Glutamatergic neuron (in vitro differentiated cells): Measurements from ENCODE around the gene ITGBL1. TPM values are rescaled to one million over a fixed set of nuclear protein-coding genes. Genes with fewer than 3 reads are reported as not detected.

ENCODE experiments used
- DNase-seq: peaks from one replicate; pipeline ENCODE4 v3.0.0; 2022
- H3K27ac Mint-ChIP-seq: one replicate; pipeline ENCODE4 v1.8.0; 2020; ENCODE audit warnings: mild to moderate bottlenecking, mixed read lengths, inconsistent platforms; ENCODE audit not compliant: unreplicated experiment
- H3K27me3 Mint-ChIP-seq: one replicate; pipeline ENCODE4 v1.8.0; 2020; ENCODE audit warnings: mild to moderate bottlenecking, moderate library complexity, mixed read lengths, inconsistent platforms; ENCODE audit not compliant: unreplicated experiment
- H3K36me3 Mint-ChIP-seq: one replicate; pipeline ENCODE4 v1.8.0; 2020; ENCODE audit warnings: mild to moderate bottlenecking, mixed read lengths, inconsistent platforms; ENCODE audit not compliant: unreplicated experiment
- H3K4me1 Mint-ChIP-seq: one replicate; pipeline ENCODE4 v1.8.0; 2020; ENCODE audit warnings: mild to moderate bottlenecking, low read depth, mixed read lengths, inconsistent platforms; ENCODE audit not compliant: unreplicated experiment
- H3K4me3 Mint-ChIP-seq: one replicate; pipeline ENCODE4 v1.8.0; 2020; ENCODE audit warnings: mild to moderate bottlenecking, mixed read lengths, inconsistent platforms; ENCODE audit not compliant: unreplicated experiment
- H3K9me3 Mint-ChIP-seq: one replicate; pipeline ENCODE4 v1.8.0; 2020; ENCODE audit warnings: mild to moderate bottlenecking, moderate library complexity, mixed read lengths, inconsistent platforms; ENCODE audit not compliant: unreplicated experiment
- CTCF ChIP-seq: fragments of 200-600 bp; sonication (generic); IDR thresholded peaks from one replicate; pipeline ENCODE4 v1.5.0; 2021; ENCODE audit not compliant: partially characterized antibody, unreplicated experiment
- total RNA-seq: library from RNA; stranded (reverse); fragmentation: NEBNext Ultra II Directional; extraction: Animal tissue kit (Norgen Biotek cat#: 25700); gene quantifications from one replicate; pipeline ENCODE4 v1.2.1, GENCODE V29; 2021; ENCODE audit not compliant: unreplicated experiment

The ITGBL1 gene
- total RNA-seq, 1 donor from 2014 or later = not detected

GRCh38 chr13:101648766-101649487 is 196.5 kb downstream of the ITGBL1 start:
- Mint-ChIP-seq H3K4me3 (no peak overlapping the region), H3K27me3 (no peaks in the 10 kb centered on the region)
- DNase-seq = no peak

GRCh38 chr13:101649488-101650126 is 197.1 kb downstream of the ITGBL1 start:
- no peak for DNase-seq
- Mint-ChIP-seq H3K27me3 (no peaks in the 10 kb centered on the region), H3K27ac (no peak overlapping the region), H3K9me3 (no peaks in the 10 kb centered on the region), H3K4me3 (no peak overlapping the region), H3K36me3 (no peaks in the 10 kb centered on the region), H3K4me1 (no peaks in the 10 kb centered on the region)
- TF ChIP-seq CTCF = no peak

More at GRCh38 chr13:101648766-101649487, 196.5 kb downstream of the ITGBL1 start:
- H3K9me3 Mint-ChIP-seq = no peaks in the 10 kb centered on the region
- no peak overlapping the region for H3K27ac Mint-ChIP-seq
- no peak for TF ChIP-seq CTCF
- no peaks in the 10 kb centered on the region for H3K4me1 Mint-ChIP-seq
- H3K36me3 Mint-ChIP-seq = no peaks in the 10 kb centered on the region

- no peaks in the 10 kb centered on the region for H3K4me1 Mint-ChIP-seq
Observed at GRCh38 chr13:101654883-101655282, 202.4 kb downstream of the ITGBL1 start.

GRCh38 chr13:101655435-101655834 is 203.0 kb downstream of the ITGBL1 start:
- no peaks in the 10 kb centered on the region for H3K4me1 Mint-ChIP-seq
- DNase-seq = no peak
- TF ChIP-seq CTCF = no peak
- H3K27me3 Mint-ChIP-seq = no peaks in the 10 kb centered on the region
- no peak overlapping the region for H3K27ac Mint-ChIP-seq
- H3K9me3 Mint-ChIP-seq = no peaks in the 10 kb centered on the region
- H3K36me3 Mint-ChIP-seq = no peaks in the 10 kb centered on the region
- H3K4me3 Mint-ChIP-seq = no peak overlapping the region

More at GRCh38 chr13:101654883-101655282, 202.4 kb downstream of the ITGBL1 start:
- Mint-ChIP-seq H3K9me3 (no peaks in the 10 kb centered on the region), H3K27ac (no peak overlapping the region), H3K27me3 (no peaks in the 10 kb centered on the region), H3K36me3 (no peaks in the 10 kb centered on the region), H3K4me3 (no peak overlapping the region)
- TF ChIP-seq CTCF = no peak
- no peak for DNase-seq

- no peaks in the 10 kb centered on the region for H3K9me3 Mint-ChIP-seq
- TF ChIP-seq CTCF = no peak
- H3K36me3 Mint-ChIP-seq = no peaks in the 10 kb centered on the region
- no peaks in the 10 kb centered on the region for H3K27me3 Mint-ChIP-seq
- no peaks in the 10 kb centered on the region for H3K4me1 Mint-ChIP-seq
- no peak overlapping the region for H3K27ac Mint-ChIP-seq
- no peak for DNase-seq
- no peak overlapping the region for H3K4me3 Mint-ChIP-seq
Observed at GRCh38 chr13:101660711-101661110, 208.2 kb downstream of the ITGBL1 start.
